ENCODE measurements around the gene GLRA2.

- TF ChIP-seq SP1 (IDR thresholded peaks at IDR 0.05) (no peak), HDGF (IDR thresholded peaks at IDR 0.05; ENCODE audit: borderline replicate concordance) (no peak), ARNT (IDR thresholded peaks at IDR 0.05) (no peak), ELF4 (IDR thresholded peaks at IDR 0.05) (no peak), NFRKB (IDR thresholded peaks at IDR 0.05) (no peak)
Observed at GRCh38 chrX:14738643-14739042, 209.3 kb downstream of the GLRA2 start.

Data from HEK293T (cell line).